HepG2 (cell line): Measurements from ENCODE around the gene CALML4. TPM values are rescaled to one million over a fixed set of nuclear protein-coding genes. Genes with fewer than 3 reads are reported as not detected.

Experiments used
- FOXK2 ChIP-seq: fragments of 450-650 bp; IDR thresholded peaks from 2 replicates; pipeline ENCODE4 v1.6.1; 2016
- HDAC1 ChIP-seq: sonication (generic); formaldehyde crosslinking; IDR thresholded peaks from 2 replicates; pipeline ENCODE4 v1.5.1; 2020; ENCODE audit warnings: mild to moderate bottlenecking, missing genetic modification reagents
- HMGA1 ChIP-seq: sonication (generic); formaldehyde crosslinking; conservative IDR thresholded peaks from 2 replicates; pipeline ENCODE4 v1.4.0; 2020; ENCODE audit warnings: missing genetic modification reagents
- KDM2A ChIP-seq: sonication (generic); formaldehyde crosslinking; IDR thresholded peaks from 2 replicates; pipeline ENCODE4 v1.4.0; 2020; ENCODE audit warnings: low read depth, missing genetic modification reagents, borderline replicate concordance
- NBN ChIP-seq: fragments of 450-650 bp; conservative IDR thresholded peaks from 2 replicates; pipeline ENCODE4 v1.6.1; 2017
- NFYB ChIP-seq: sonication (generic); formaldehyde crosslinking; IDR thresholded peaks from 2 replicates; pipeline ENCODE4 v1.4.0; 2020; ENCODE audit warnings: missing genetic modification reagents
- NFYC ChIP-seq: IDR thresholded peaks from 2 replicates; pipeline ENCODE4 v1.6.1; 2016; ENCODE audit warnings: missing genetic modification reagents, missing compliant biosample characterization
- NR2F1 ChIP-seq, 2 experiments: fragments of 450-650 bp in 1 of 2; formaldehyde crosslinking in 1 of 2; IDR thresholded peaks; 2 replicates each; pipeline versions ENCODE4 v1.5.0 to v1.6.1; 2016 to 2020; ENCODE audit warnings: mild to moderate bottlenecking in 1 of 2, missing compliant biosample characterization in 1 of 2, missing genetic modification reagents in 1 of 2, moderate library complexity in 1 of 2
- PITX1 ChIP-seq: sonication (generic); formaldehyde crosslinking; IDR thresholded peaks from 2 replicates; pipeline ENCODE4 v1.5.1; 2020; ENCODE audit warnings: mild to moderate bottlenecking, missing genetic modification reagents
- RFX1 ChIP-seq: fragments of 450-650 bp; IDR thresholded peaks from 2 replicates; pipeline ENCODE4 v1.6.1; 2017
- RORA ChIP-seq: sonication (generic); formaldehyde crosslinking; IDR thresholded peaks from 2 replicates; pipeline ENCODE4 v1.5.0; 2020; ENCODE audit warnings: mild to moderate bottlenecking, missing genetic modification reagents, moderate library complexity
- SIN3B ChIP-seq: fragments of 150-350 bp; IDR thresholded peaks from 2 replicates; pipeline ENCODE4 v1.6.1; 2014; ENCODE audit warnings: low read length
- SP2 ChIP-seq: sonication (generic); formaldehyde crosslinking; IDR thresholded peaks from 2 replicates; pipeline ENCODE4 v1.5.1; 2020; ENCODE audit warnings: mild to moderate bottlenecking, missing genetic modification reagents
- TEAD2 ChIP-seq: sonication (generic); formaldehyde crosslinking; IDR thresholded peaks from 2 replicates; pipeline ENCODE4 v1.9.0; 2021; ENCODE audit warnings: missing genetic modification reagents
- ZNF263 ChIP-seq: sonication (generic); formaldehyde crosslinking; IDR thresholded peaks from 2 replicates; pipeline ENCODE4 v1.4.0; 2020; ENCODE audit warnings: missing genetic modification reagents
- ZNF317 ChIP-seq: sonication (generic); formaldehyde crosslinking; IDR thresholded peaks from 2 replicates; pipeline ENCODE4 v1.5.0; 2020; ENCODE audit warnings: mild to moderate bottlenecking, missing genetic modification reagents
- ZNF577 ChIP-seq: sonication (generic); formaldehyde crosslinking; IDR thresholded peaks from 2 replicates; pipeline ENCODE4 v1.4.0; 2020; ENCODE audit warnings: mild to moderate bottlenecking, low read depth, missing genetic modification reagents, borderline replicate concordance
- ZNF703 ChIP-seq: sonication (generic); formaldehyde crosslinking; IDR thresholded peaks from 2 replicates; pipeline ENCODE4 v1.5.1; 2020; ENCODE audit warnings: missing genetic modification reagents, mild to moderate bottlenecking, moderate library complexity, borderline replicate concordance
- polyA plus RNA-seq, 8 experiments: library from polyadenylated mRNA; depleted of rRNA in 3 of 8; stranded (reverse) in 7 of 8; unstranded in 1 of 8; fragments of >200 nt; fragmentation: Illumina TruSeq in 4 of 8; extraction: Trizol in 4 of 8; gene quantifications; 2 replicates each; pipeline versions ENCODE4 v1.2.1 to v1.2.3, GENCODE V29; 2011 to 2016; ENCODE audit warnings: low read depth in 4 of 8, missing spikeins in 1 of 8, mixed read lengths in 1 of 8; ENCODE audit not compliant: insufficient read depth in 1 of 8
- total RNA-seq, 5 experiments: library from RNA; depleted of rRNA; stranded (reverse); fragments of >200 nt; fragmentation: Illumina TruSeq; extraction: Trizol; gene quantifications; 2 replicates each; pipeline ENCODE4 v1.2.3, GENCODE V29; 2016; ENCODE audit warnings: low read depth in 1 of 5
- TF ChIP-seq, protein P1 (sequence below): IDR thresholded peaks from 2 replicates; pipeline ENCODE4 v1.6.1; 2016; ENCODE audit warnings: missing compliant biosample characterization, missing genetic modification reagents, borderline replicate concordance
- TF ChIP-seq, protein P2 (sequence below): sonication (generic); formaldehyde crosslinking; conservative IDR thresholded peaks from 2 replicates; pipeline ENCODE4 v1.4.0; 2020; ENCODE audit warnings: missing genetic modification reagents
- TF ChIP-seq, protein P3 (sequence below): sonication (generic); formaldehyde crosslinking; IDR thresholded peaks from 2 replicates; pipeline ENCODE4 v1.4.0; 2020; ENCODE audit warnings: missing genetic modification reagents
- TF ChIP-seq, protein P4 (sequence below): sonication (generic); formaldehyde crosslinking; IDR thresholded peaks from 2 replicates; pipeline ENCODE4 v1.5.0; 2020; ENCODE audit warnings: mild to moderate bottlenecking, missing genetic modification reagents, moderate library complexity
- TF ChIP-seq, protein P5 (sequence below): sonication (generic); formaldehyde crosslinking; conservative IDR thresholded peaks from 2 replicates; pipeline ENCODE4 v1.8.0; 2022; ENCODE audit warnings: missing genetic modification reagents
- TF ChIP-seq, protein P6 (sequence below): sonication (generic); formaldehyde crosslinking; IDR thresholded peaks from 2 replicates; pipeline ENCODE4 v1.5.1; 2020; ENCODE audit warnings: mild to moderate bottlenecking, moderate library complexity, missing genetic modification reagents

The CALML4 gene
- total and polyA plus RNA-seq, 2 of the 13 experiments (the other 11 are each of a cell fraction or from before 2014, with no cell fraction given): 3.6 to 8.7 TPM

DNA sequence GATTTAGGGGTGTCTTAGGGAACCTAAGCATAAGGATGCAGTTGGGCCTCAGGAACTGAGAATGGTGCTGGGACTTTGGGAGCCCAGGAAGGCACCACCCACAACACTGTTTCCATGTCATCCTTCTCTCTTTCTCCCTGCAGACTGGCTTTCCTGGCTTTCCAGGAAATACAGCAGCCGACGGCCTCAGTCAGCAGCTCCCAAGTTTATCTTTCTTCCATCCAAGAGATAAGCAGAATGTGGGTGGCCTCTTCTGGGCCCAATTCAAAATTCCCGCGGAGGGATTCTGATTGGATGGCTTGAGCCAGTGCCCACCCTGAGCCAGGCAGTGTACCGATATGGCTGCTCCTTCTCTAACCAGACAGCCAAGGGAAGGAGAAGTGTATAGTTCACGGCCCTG lies 28.9 kb upstream of the CALML4 start (continued):
- TF ChIP-seq, protein P1, sequence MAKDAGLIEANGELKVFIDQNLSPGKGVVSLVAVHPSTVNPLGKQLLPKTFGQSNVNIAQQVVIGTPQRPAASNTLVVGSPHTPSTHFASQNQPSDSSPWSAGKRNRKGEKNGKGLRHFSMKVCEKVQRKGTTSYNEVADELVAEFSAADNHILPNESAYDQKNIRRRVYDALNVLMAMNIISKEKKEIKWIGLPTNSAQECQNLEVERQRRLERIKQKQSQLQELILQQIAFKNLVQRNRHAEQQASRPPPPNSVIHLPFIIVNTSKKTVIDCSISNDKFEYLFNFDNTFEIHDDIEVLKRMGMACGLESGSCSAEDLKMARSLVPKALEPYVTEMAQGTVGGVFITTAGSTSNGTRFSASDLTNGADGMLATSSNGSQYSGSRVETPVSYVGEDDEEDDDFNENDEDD (CRISPR knock-in tag): peak; percentile 84; the same call in 1 of the 2 replicates
- TF ChIP-seq, protein P2, sequence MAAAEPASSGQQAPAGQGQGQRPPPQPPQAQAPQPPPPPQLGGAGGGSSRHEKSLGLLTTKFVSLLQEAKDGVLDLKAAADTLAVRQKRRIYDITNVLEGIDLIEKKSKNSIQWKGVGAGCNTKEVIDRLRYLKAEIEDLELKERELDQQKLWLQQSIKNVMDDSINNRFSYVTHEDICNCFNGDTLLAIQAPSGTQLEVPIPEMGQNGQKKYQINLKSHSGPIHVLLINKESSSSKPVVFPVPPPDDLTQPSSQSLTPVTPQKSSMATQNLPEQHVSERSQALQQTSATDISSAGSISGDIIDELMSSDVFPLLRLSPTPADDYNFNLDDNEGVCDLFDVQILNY (CRISPR knock-in tag): peak; percentile 87; the same call in 1 of the 2 replicates
- TF ChIP-seq NR2F1 (CRISPR knock-in tag; IDR thresholded peaks at IDR 0.05) (no peak), FOXK2 (no peak), HDAC1 (CRISPR knock-in tag) (peak; percentile 29; the same call in 1 of the 2 replicates), PITX1 (CRISPR knock-in tag) (no peak), RFX1 (no peak), SP2 (CRISPR knock-in tag) (peak; percentile 74), HMGA1 (CRISPR knock-in tag) (no peak), NFYC (peak; percentile 74), ZNF703 (CRISPR knock-in tag) (no peak), ZNF577 (CRISPR knock-in tag) (no peak), NFYB (CRISPR knock-in tag) (peak; percentile 74), TEAD2 (CRISPR knock-in tag) (no peak), NBN (no peak), ZNF263 (no peak), KDM2A (CRISPR knock-in tag) (no peak), RORA (CRISPR knock-in tag) (no peak), SIN3B (peak; percentile 46; the same call in 1 of the 2 replicates), ZNF317 (CRISPR knock-in tag) (no peak)
- TF ChIP-seq, protein P3, sequence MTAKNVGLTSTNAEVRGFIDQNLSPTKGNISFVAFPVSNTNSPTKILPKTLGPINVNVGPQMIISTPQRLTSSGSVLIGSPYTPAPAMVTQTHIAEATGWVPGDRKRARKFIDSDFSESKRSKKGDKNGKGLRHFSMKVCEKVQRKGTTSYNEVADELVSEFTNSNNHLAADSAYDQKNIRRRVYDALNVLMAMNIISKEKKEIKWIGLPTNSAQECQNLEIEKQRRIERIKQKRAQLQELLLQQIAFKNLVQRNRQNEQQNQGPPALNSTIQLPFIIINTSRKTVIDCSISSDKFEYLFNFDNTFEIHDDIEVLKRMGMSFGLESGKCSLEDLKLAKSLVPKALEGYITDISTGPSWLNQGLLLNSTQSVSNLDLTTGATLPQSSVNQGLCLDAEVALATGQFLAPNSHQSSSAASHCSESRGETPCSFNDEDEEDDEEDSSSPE: peak; percentile 78
- TF ChIP-seq, protein P4, sequence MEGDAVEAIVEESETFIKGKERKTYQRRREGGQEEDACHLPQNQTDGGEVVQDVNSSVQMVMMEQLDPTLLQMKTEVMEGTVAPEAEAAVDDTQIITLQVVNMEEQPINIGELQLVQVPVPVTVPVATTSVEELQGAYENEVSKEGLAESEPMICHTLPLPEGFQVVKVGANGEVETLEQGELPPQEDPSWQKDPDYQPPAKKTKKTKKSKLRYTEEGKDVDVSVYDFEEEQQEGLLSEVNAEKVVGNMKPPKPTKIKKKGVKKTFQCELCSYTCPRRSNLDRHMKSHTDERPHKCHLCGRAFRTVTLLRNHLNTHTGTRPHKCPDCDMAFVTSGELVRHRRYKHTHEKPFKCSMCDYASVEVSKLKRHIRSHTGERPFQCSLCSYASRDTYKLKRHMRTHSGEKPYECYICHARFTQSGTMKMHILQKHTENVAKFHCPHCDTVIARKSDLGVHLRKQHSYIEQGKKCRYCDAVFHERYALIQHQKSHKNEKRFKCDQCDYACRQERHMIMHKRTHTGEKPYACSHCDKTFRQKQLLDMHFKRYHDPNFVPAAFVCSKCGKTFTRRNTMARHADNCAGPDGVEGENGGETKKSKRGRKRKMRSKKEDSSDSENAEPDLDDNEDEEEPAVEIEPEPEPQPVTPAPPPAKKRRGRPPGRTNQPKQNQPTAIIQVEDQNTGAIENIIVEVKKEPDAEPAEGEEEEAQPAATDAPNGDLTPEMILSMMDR: no peak
- TF ChIP-seq, protein P5, sequence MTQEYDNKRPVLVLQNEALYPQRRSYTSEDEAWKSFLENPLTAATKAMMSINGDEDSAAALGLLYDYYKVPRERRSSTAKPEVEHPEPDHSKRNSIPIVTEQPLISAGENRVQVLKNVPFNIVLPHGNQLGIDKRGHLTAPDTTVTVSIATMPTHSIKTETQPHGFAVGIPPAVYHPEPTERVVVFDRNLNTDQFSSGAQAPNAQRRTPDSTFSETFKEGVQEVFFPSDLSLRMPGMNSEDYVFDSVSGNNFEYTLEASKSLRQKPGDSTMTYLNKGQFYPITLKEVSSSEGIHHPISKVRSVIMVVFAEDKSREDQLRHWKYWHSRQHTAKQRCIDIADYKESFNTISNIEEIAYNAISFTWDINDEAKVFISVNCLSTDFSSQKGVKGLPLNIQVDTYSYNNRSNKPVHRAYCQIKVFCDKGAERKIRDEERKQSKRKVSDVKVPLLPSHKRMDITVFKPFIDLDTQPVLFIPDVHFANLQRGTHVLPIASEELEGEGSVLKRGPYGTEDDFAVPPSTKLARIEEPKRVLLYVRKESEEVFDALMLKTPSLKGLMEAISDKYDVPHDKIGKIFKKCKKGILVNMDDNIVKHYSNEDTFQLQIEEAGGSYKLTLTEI: no peak
- TF ChIP-seq, protein P6, sequence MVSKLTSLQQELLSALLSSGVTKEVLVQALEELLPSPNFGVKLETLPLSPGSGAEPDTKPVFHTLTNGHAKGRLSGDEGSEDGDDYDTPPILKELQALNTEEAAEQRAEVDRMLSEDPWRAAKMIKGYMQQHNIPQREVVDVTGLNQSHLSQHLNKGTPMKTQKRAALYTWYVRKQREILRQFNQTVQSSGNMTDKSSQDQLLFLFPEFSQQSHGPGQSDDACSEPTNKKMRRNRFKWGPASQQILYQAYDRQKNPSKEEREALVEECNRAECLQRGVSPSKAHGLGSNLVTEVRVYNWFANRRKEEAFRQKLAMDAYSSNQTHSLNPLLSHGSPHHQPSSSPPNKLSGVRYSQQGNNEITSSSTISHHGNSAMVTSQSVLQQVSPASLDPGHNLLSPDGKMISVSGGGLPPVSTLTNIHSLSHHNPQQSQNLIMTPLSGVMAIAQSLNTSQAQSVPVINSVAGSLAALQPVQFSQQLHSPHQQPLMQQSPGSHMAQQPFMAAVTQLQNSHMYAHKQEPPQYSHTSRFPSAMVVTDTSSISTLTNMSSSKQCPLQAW (CRISPR knock-in tag): 0 out of 2 replicates have a peak, but pooled peaks have one; percentile 14
